ENCODE results near the gene NUDT6.
"Not testable (repeated sequence)": the region's sequence is repeated elsewhere in the genome, so short reads cannot be mapped to it uniquely, and the experiment has no call there.

GRCh38 chr4:122868235-122868634 lies 54.2 kb downstream of the NUDT6 start:
- TF ChIP-seq CTCF (IDR thresholded peaks at IDR 0.05; ENCODE audit: poor library complexity, severe bottlenecking); RAD21 (conservative IDR thresholded peaks at IDR 0.05); EP300 (conservative IDR thresholded peaks at IDR 0.05; ENCODE audit: poor library complexity, severe bottlenecking); EZH2 (IDR thresholded peaks at IDR 0.05; ENCODE audit: borderline replicate concordance, insufficient read depth, low read length, poor library complexity, severe bottlenecking): not testable (repeated sequence)

All from neural cell (in vitro differentiated cells).